Loucy (cell line): Measurements from ENCODE around the gene ZNRF1.

ENCODE experiments used
- H2AFZ ChIP-seq: fragments of 200-600 bp; sonication (generic); 2 replicates; pipeline ENCODE4 v1.6.0; 2016; ENCODE audit warnings: antibody characterized with exemption, mild to moderate bottlenecking, low read length, moderate library complexity
- H3F3A ChIP-seq: fragments of 200-600 bp; 2 replicates; pipeline ENCODE4 v1.6.0; 2016; ENCODE audit warnings: antibody characterized with exemption, low read depth, mild to moderate bottlenecking
- H3K27me3 ChIP-seq: fragments of 200-600 bp; sonication (generic); 2 replicates; pipeline ENCODE4 v1.6.1; 2014; ENCODE audit warnings: low read length, mild to moderate bottlenecking; ENCODE audit not compliant: insufficient read depth, poor library complexity, severe bottlenecking
- H3K36me3 ChIP-seq: fragments of 200-600 bp; sonication (generic); 2 replicates; pipeline ENCODE4 v1.6.1; 2016; ENCODE audit warnings: low read length; ENCODE audit not compliant: insufficient read depth
- H3K4me1 ChIP-seq: fragments of 200-600 bp; sonication (generic); 2 replicates; pipeline ENCODE4 v1.5.1; 2014; ENCODE audit warnings: low read length, mild to moderate bottlenecking; ENCODE audit not compliant: insufficient read depth, poor library complexity, severe bottlenecking
- H3K4me2 ChIP-seq: fragments of 200-600 bp; sonication (generic); 2 replicates; pipeline ENCODE4 v1.6.0; 2014; ENCODE audit warnings: antibody characterized with exemption, low read length, low read depth, mild to moderate bottlenecking; ENCODE audit not compliant: poor library complexity, severe bottlenecking
- H3K4me3 ChIP-seq: fragments of 200-600 bp; sonication (generic); 2 replicates; pipeline ENCODE4 v1.5.1; 2014; ENCODE audit warnings: low read length, mild to moderate bottlenecking, mixed read lengths; ENCODE audit not compliant: poor library complexity, severe bottlenecking
- H3K79me2 ChIP-seq: fragments of 200-600 bp; sonication (generic); 2 replicates; pipeline ENCODE4 v1.6.1; 2014; ENCODE audit warnings: low read length; ENCODE audit not compliant: insufficient read depth
- H3K9ac ChIP-seq: fragments of 200-600 bp; sonication (generic); 2 replicates; pipeline ENCODE4 v1.6.0; 2014; ENCODE audit warnings: mild to moderate bottlenecking, low read depth, low read length, moderate library complexity; ENCODE audit not compliant: poor library complexity, severe bottlenecking
- H3K9me2 ChIP-seq: fragments of 200-600 bp; sonication (generic); replicated peaks from 2 replicates; pipeline ENCODE4 v1.6.1; 2016; ENCODE audit warnings: low read depth, low read length, mixed read lengths
- H3K9me3 ChIP-seq: fragments of 200-600 bp; sonication (generic); 2 replicates; pipeline ENCODE4 v1.6.1; 2014; ENCODE audit warnings: mild to moderate bottlenecking, antibody characterized with exemption, low read length, low read depth; ENCODE audit not compliant: insufficient read depth
- H4K20me1 ChIP-seq: fragments of 200-600 bp; sonication (generic); 2 replicates; pipeline ENCODE4 v1.6.0; 2014; ENCODE audit warnings: antibody characterized with exemption, low read length, mild to moderate bottlenecking; ENCODE audit not compliant: insufficient read depth, poor library complexity, severe bottlenecking
- EZH2phosphoT487 ChIP-seq: fragments of 200-600 bp; IDR thresholded peaks from 2 replicates; pipeline ENCODE4 v1.6.1; 2018; ENCODE audit warnings: antibody characterized with exemption, mild to moderate bottlenecking, moderate library complexity, borderline replicate concordance
- TF ChIP-seq, protein P1 (sequence below): fragments of 200-600 bp; sonication (generic); conservative IDR thresholded peaks from 2 replicates; pipeline ENCODE4 v1.5.1; 2014; ENCODE audit warnings: mild to moderate bottlenecking, antibody characterized with exemption, low read length

Gene ZNRF1

DNA sequence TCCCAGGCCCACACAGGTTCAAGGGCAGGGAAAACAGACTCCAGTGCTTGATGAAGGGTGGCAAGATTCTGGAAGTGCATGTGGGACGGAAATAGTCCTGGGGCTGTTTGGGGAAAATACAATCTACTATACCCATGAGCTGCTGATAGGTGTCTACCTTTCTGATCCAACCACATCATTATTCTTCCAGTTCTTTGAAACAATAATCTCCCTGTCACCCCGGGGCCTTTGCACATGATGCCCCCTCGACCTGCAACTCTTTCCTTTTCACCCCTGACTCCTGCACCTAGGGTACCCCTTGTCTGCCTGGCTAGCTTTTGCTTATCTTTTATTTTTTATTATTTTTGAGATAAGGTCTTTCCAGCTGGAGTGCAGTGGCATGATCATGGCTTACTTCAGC lies 72.8 kb downstream of the ZNRF1 start:
- Histone ChIP-seq H3K36me3 (peaks cover 26% of the 10 kb centered on the region; the same call in 1 of the 2 replicates), H3K9me2 (no peaks in the 10 kb centered on the region), H3K79me2 (peaks cover 86% of the 10 kb centered on the region), H4K20me1 (peaks cover 36% of the 10 kb centered on the region), H3K4me1 (peaks cover 86% of the 10 kb centered on the region), H3K27me3 (no peaks in the 10 kb centered on the region), H3K4me3 (no peak overlapping the region), H3K9ac (peak overlapping the region; percentile 51), H3K9me3 (no peaks in the 10 kb centered on the region), H3F3A (peaks cover 24% of the 10 kb centered on the region), H2AFZ (no peak overlapping the region), H3K4me2 (no peak overlapping the region)
- TF ChIP-seq EZH2phosphoT487, result no peak
- TF ChIP-seq, protein P1, sequence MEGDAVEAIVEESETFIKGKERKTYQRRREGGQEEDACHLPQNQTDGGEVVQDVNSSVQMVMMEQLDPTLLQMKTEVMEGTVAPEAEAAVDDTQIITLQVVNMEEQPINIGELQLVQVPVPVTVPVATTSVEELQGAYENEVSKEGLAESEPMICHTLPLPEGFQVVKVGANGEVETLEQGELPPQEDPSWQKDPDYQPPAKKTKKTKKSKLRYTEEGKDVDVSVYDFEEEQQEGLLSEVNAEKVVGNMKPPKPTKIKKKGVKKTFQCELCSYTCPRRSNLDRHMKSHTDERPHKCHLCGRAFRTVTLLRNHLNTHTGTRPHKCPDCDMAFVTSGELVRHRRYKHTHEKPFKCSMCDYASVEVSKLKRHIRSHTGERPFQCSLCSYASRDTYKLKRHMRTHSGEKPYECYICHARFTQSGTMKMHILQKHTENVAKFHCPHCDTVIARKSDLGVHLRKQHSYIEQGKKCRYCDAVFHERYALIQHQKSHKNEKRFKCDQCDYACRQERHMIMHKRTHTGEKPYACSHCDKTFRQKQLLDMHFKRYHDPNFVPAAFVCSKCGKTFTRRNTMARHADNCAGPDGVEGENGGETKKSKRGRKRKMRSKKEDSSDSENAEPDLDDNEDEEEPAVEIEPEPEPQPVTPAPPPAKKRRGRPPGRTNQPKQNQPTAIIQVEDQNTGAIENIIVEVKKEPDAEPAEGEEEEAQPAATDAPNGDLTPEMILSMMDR, result no peak

DNA sequence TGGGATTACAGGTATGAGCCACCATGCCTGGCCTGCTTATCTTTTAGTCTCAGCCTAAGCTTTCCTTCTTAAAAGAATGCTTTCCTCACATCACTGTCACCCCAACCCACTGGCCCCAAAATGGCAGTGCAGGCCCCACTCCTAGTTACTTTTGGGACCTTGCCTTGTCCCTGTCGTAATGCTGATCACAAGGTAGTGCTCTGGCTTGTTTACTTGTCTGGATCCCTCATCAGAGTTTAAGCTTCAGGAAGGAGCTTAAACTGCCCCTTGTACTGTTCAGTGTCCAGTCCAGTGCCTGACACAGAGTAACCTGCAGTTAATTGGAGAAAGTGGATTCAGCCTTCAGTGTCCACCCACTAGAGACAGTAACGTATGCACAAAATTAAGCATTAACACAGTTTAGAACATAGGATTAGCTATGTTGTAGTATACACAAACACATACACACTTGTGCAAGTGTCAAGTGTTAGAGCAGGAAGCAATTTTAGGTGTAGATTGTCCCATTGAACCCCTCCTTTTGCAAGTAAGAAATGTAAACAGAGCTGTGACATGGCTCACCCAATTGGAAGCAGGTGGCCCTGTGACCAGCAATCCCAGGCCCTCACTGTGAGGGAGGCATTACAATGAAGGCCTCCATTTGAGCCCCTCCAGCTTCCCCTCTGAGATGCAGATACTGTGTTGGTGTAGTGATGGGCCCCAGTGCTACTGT lies 73.6 kb downstream of the ZNRF1 start:
- H3K79me2 ChIP-seq, result peaks cover 86% of the 10 kb centered on the region
- peaks cover 29% of the 10 kb centered on the region for H4K20me1 ChIP-seq
- TF ChIP-seq, protein P1, result no peak
- no peak for TF ChIP-seq EZH2phosphoT487
- H3K36me3 ChIP-seq, result peaks cover 27% of the 10 kb centered on the region; the same call in 1 of the 2 replicates
- peaks cover 28% of the 10 kb centered on the region for H3F3A ChIP-seq
- no peaks in the 10 kb centered on the region for H3K27me3 ChIP-seq
- peak overlapping the region; percentile 40 for H3K4me2 ChIP-seq
- no peaks in the 10 kb centered on the region for H3K9me2 ChIP-seq
- no peak overlapping the region for H2AFZ ChIP-seq
- peak overlapping the region; percentile 51 for H3K9ac ChIP-seq
- H3K4me3 ChIP-seq, result no peak overlapping the region
- no peaks in the 10 kb centered on the region for H3K9me3 ChIP-seq
- H3K4me1 ChIP-seq, result peaks cover 86% of the 10 kb centered on the region

DNA sequence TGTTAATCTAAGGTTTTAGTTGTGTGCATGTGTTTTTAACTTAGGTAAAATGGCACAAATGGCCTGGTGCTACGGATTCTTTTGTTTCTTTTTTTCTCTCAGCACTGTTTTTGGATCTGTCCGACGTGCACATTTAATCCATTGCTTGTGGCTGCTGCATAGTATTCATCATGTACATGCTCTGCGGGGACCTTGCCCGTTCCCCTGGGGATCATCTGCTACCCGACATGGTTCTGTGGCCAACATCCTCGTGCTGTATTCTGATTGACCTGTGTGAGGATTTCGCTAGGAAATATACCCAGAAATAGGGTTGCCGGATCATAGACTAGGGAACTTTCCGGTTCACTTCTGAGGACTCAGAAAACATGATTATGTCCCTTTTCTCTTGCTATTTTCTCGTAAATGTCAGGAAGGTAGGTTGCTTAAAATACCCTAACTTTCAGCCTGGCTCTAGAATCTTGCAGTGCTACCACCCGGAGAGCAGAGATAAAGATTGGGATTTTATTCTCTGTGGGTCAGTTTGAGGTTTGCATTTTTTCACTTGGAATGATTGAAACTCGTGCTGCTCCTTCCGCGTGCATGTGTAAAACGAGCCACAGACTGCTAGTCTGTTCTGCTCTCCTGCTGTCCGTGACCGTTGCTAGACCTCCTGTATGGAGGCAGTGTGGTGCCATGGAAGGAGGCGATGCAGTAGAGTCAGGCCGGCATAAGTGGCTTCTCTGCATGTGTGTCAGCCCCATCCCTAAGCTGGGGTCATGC lies 74.9 kb downstream of the ZNRF1 start:
- H3K4me3 ChIP-seq, result peak overlapping the region; percentile 39
- H4K20me1 ChIP-seq, result peaks cover 17% of the 10 kb centered on the region
- H3K4me1 ChIP-seq, result peaks cover 84% of the 10 kb centered on the region
- no peaks in the 10 kb centered on the region for H3K9me2 ChIP-seq
- TF ChIP-seq, protein P1, result no peak
- TF ChIP-seq EZH2phosphoT487, result no peak
- H3K27me3 ChIP-seq, result no peaks in the 10 kb centered on the region
- H3K36me3 ChIP-seq, result peaks cover 32% of the 10 kb centered on the region; the same call in 1 of the 2 replicates
- H3K4me2 ChIP-seq, result peak overlapping the region; percentile 60
- peak overlapping the region; percentile 70 for H3K9ac ChIP-seq
- H3K79me2 ChIP-seq, result peaks cover 86% of the 10 kb centered on the region
- H2AFZ ChIP-seq, result no peak overlapping the region
- no peaks in the 10 kb centered on the region for H3K9me3 ChIP-seq
- H3F3A ChIP-seq, result peaks cover 28% of the 10 kb centered on the region
